ENCODE measurements around the gene NUTM1. TPM values are rescaled to one million over a fixed set of nuclear protein-coding genes. Genes with fewer than 3 reads are reported as not detected.
"Not testable (repeated sequence)": the region's sequence is repeated elsewhere in the genome, so short reads cannot be mapped to it uniquely, and the experiment has no call there.

Gene NUTM1
- polyA plus RNA-seq, 2 of the 4 experiments (the other 2 are of a cell fraction) = not detected

- CTCF ChIA-PET = interaction anchor here (1.4 to 2.4 kb wide), 2 partner anchors 14 to 31 kb away, joined by 6 to 7 read pairs; partner anchors contain the start of genes NOP10 and NUTM1
- H3K4me2 ChIP-seq = no peak overlapping the region
- TF ChIP-seq TFCP2L1 (CRISPR knock-in tag; IDR thresholded peaks at IDR 0.05) (no peak), EP300 (IDR thresholded peaks at IDR 0.05) (no peak), MAX (IDR thresholded peaks at IDR 0.05) (no peak), EHF (CRISPR knock-in tag; IDR thresholded peaks at IDR 0.05) (no peak), POLR2A (IDR thresholded peaks at IDR 0.05; ENCODE audit: low read length) (no peak), RFX5 (IDR thresholded peaks at IDR 0.05) (no peak), NFE2L2 (conservative IDR thresholded peaks at IDR 0.05; ENCODE audit: low read length) (no peak), TP53 (CRISPR knock-in tag; IDR thresholded peaks at IDR 0.05) (no peak), CTCF (IDR thresholded peaks at IDR 0.05) (no peak), CEBPB (IDR thresholded peaks at IDR 0.05) (no peak), HOXA7 (CRISPR knock-in tag; IDR thresholded peaks at IDR 0.05) (no peak), USF2 (IDR thresholded peaks at IDR 0.05) (no peak), CBX2 (IDR thresholded peaks at IDR 0.05; ENCODE audit: borderline replicate concordance, low read depth) (no peak), HMGXB4 (CRISPR knock-in tag; IDR thresholded peaks at IDR 0.05; ENCODE audit: borderline replicate concordance) (no peak), HOXB13 (CRISPR knock-in tag; IDR thresholded peaks at IDR 0.05; ENCODE audit: low read depth) (no peak), ZNF302 (CRISPR knock-in tag; IDR thresholded peaks at IDR 0.05) (no peak)
- no peaks in the 10 kb centered on the region for H3K9me3 ChIP-seq
- peaks cover 7% of the 10 kb centered on the region; the same call in 2 of the 3 replicates for H3K4me1 ChIP-seq
- no peak overlapping the region for H3K27ac ChIP-seq
- WGBS (ENCODE audit: missing lambda C conversion rate) = 40% methylated on average over 2 of the region's 2 CpGs
- no peak for FAIRE-seq
- no peak for ATAC-seq
- H3K4me3 ChIP-seq = no peak overlapping the region
- POLR2A ChIA-PET = interaction anchor here (0.7 kb wide), 1 partner anchor 38 kb away, joined by 3 read pairs; no protein-coding TSS in a partner anchor
- no peak for DNase-seq (ENCODE audit: low read depth in 1 of 2, low spot score in 1 of 2)
Measured at GRCh38 chr15:34374816-34375215, 31.7 kb downstream of the NUTM1 start.

GRCh38 chr15:34375541-34375940 lies 32.4 kb downstream of the NUTM1 start:
- H3K27ac ChIP-seq; POLR2A ChIA-PET; H3K9me3 ChIP-seq; ATAC-seq; FAIRE-seq; H3K4me1 ChIP-seq; H3K4me2 ChIP-seq; H3K4me3 ChIP-seq; DNase-seq (ENCODE audit: low read depth in 1 of 2, low spot score in 1 of 2): not testable (repeated sequence)
- WGBS (ENCODE audit: missing lambda C conversion rate) = 82% methylated on average over 2 of the region's 2 CpGs
- CTCF ChIA-PET = interaction anchor here (1.4 to 2.4 kb wide), 3 partner anchors 8 to 266 kb away, joined by 3 to 12 read pairs (median 6); partner anchors contain the start of gene LPCAT4

- TF ChIP-seq FOSL2 (IDR thresholded peaks at IDR 0.05) (no peak), FOSL2 (CRISPR knock-in tag; IDR thresholded peaks at IDR 0.05) (no peak), CEBPB (IDR thresholded peaks at IDR 0.05) (no peak), ZSCAN20 (CRISPR knock-in tag; IDR thresholded peaks at IDR 0.05) (no peak), CTCF (IDR thresholded peaks at IDR 0.05) (no peak), EP300 (IDR thresholded peaks at IDR 0.05) (no peak), MAX (IDR thresholded peaks at IDR 0.05) (no peak)
- Histone ChIP-seq H3K4me1 (no peaks in the 10 kb centered on the region), H3K4me3 (no peak overlapping the region), H3K9me3 (no peaks in the 10 kb centered on the region), H3K4me2 (no peak overlapping the region), H3K27ac (no peak overlapping the region)
- no peak for DNase-seq (ENCODE audit: low read depth in 1 of 2, low spot score in 1 of 2)
- CTCF ChIA-PET = interaction anchor here (1.4 to 2.4 kb wide), 3 partner anchors 9 to 267 kb away, joined by 3 to 12 read pairs (median 6); partner anchors contain the start of gene LPCAT4
- FAIRE-seq = no peak
- POLR2A ChIA-PET = no interaction called here
- 76% methylated on average over 2 of the region's 2 CpGs for WGBS (ENCODE audit: missing lambda C conversion rate)
- no peak for ATAC-seq
Measured at GRCh38 chr15:34376856-34377255, 33.7 kb downstream of the NUTM1 start.

- CTCF ChIA-PET = interaction anchor here (1.0 kb wide), 1 partner anchor 13 kb away, joined by 3 read pairs; the partner anchor contains the start of gene LPCAT4
- WGBS (ENCODE audit: missing lambda C conversion rate) = 58% methylated on average over 4 of the region's 4 CpGs
- ATAC-seq = not testable (repeated sequence)
Measured at GRCh38 chr15:34380491-34380890, 37.4 kb downstream of the NUTM1 start.

GRCh38 chr15:34381829-34382521 lies 38.9 kb downstream of the NUTM1 start:
- not testable (repeated sequence) for H3K27ac ChIP-seq

More at GRCh38 chr15:34380491-34380890, 37.4 kb downstream of the NUTM1 start:
- H3K4me3 ChIP-seq; FAIRE-seq; H3K9me3 ChIP-seq; DNase-seq (ENCODE audit: low read depth in 1 of 2, low spot score in 1 of 2); POLR2A ChIA-PET; H3K27ac ChIP-seq; H3K4me2 ChIP-seq; H3K4me1 ChIP-seq: not testable (repeated sequence)

More at GRCh38 chr15:34381829-34382521, 38.9 kb downstream of the NUTM1 start:
- POLR2A ChIA-PET; H3K4me1 ChIP-seq; FAIRE-seq; ATAC-seq; CTCF ChIA-PET; H3K4me3 ChIP-seq; DNase-seq (ENCODE audit: low read depth in 1 of 2, low spot score in 1 of 2); H3K4me2 ChIP-seq; H3K9me3 ChIP-seq: not testable (repeated sequence)
- WGBS (ENCODE audit: missing lambda C conversion rate) = no CpG with 5 or more reads among the region's 19 CpGs
